SK-N-MC (cell line): ENCODE results near the gene ZFY.
"Not testable (repeated sequence)": the region's sequence is repeated elsewhere in the genome, so short reads cannot be mapped to it uniquely, and the experiment has no call there.

Source experiments
- DNase-seq: peaks from one replicate; pipeline ENCODE4 v3.0.0-alpha.2; 2011; ENCODE audit warnings: low read depth, low spot score
- H3K27ac ChIP-seq: fragments of 200-600 bp; sonication (generic); 2 replicates; pipeline ENCODE4 v1.5.1; 2016; ENCODE audit warnings: mixed run types
- H3K36me3 ChIP-seq: fragments of 200-600 bp; sonication (generic); 2 replicates; pipeline ENCODE4 v1.6.1; 2017; ENCODE audit warnings: antibody characterized with exemption, low read length, mixed read lengths; ENCODE audit not compliant: insufficient read depth
- H3K4me3 ChIP-seq: fragments of 200-600 bp; sonication (generic); 2 replicates; pipeline ENCODE4 v1.5.1; 2016
- H3K9ac ChIP-seq: fragments of 200-600 bp; sonication (generic); 2 replicates; pipeline ENCODE4 v1.8.0; 2017; ENCODE audit warnings: mixed run types, mixed read lengths; ENCODE audit not compliant: insufficient read length
- H3K9me3 ChIP-seq: fragments of 200-600 bp; sonication (generic); 2 replicates; pipeline ENCODE4 v1.6.1; 2017; ENCODE audit warnings: low read depth, mild to moderate bottlenecking, antibody characterized with exemption, low read length, moderate library complexity, mixed read lengths
- EZH2 ChIP-seq: fragments of 200-600 bp; sonication (generic); IDR thresholded peaks from one replicate; pipeline ENCODE4 v1.6.1; 2017; ENCODE audit warnings: antibody characterized with exemption
- FOXP2 ChIP-seq: optimal IDR thresholded peaks from 2 replicates; pipeline ENCODE3; 2011; ENCODE audit warnings: mild to moderate bottlenecking, moderate library complexity; ENCODE audit not compliant: insufficient read depth; ENCODE audit errors: extremely low read length, control extremely low read depth
- POLR2AphosphoS5 ChIP-seq: IDR thresholded peaks from 2 replicates; pipeline ENCODE4 v1.6.1; 2012; ENCODE audit warnings: mild to moderate bottlenecking, low read depth, low read length, borderline replicate concordance

Gene ZFY

GRCh38 chrY:2964814-2965213 lies 29.6 kb downstream of the ZFY start:
- Histone ChIP-seq H3K27ac (no peak overlapping the region), H3K9me3 (no peaks in the 10 kb centered on the region), H3K36me3 (no peaks in the 10 kb centered on the region), H3K9ac (no peak overlapping the region), H3K4me3 (no peak overlapping the region)
- TF ChIP-seq EZH2 = no peak
- no peak for TF ChIP-seq FOXP2
- DNase-seq = no peak

- no peaks in the 10 kb centered on the region for H3K9me3 ChIP-seq
- H3K4me3 ChIP-seq = no peak overlapping the region
- no peak overlapping the region for H3K27ac ChIP-seq
- TF ChIP-seq POLR2AphosphoS5 = no peak
- no peak overlapping the region for H3K9ac ChIP-seq
- no peaks in the 10 kb centered on the region for H3K36me3 ChIP-seq
- DNase-seq = no peak
Observed at GRCh38 chrY:2965629-2966028, 30.4 kb downstream of the ZFY start.

DNA sequence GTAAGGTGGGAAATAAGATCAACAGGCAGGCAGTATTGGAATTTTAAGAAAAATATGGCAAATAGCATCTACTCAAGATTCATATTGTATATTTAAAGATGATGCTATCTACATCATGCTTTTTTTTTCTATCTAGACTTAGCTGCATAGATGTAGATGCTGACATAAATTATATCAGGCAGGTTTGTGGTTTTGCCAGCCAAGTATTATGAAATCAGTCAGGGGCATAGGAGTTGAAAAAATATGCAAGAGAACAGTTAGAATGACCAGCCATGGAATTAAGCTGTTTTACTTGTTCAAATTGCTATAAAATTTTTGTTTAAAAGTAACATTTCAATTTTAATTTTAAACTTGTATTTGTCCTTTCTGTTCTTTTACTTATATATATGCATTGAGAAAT lies 34.4 kb downstream of the ZFY start:
- Histone ChIP-seq H3K9ac (no peak overlapping the region), H3K27ac (no peak overlapping the region), H3K9me3 (no peaks in the 10 kb centered on the region), H3K36me3 (no peaks in the 10 kb centered on the region), H3K4me3 (no peak overlapping the region)
- TF ChIP-seq FOXP2 (no peak), EZH2 (no peak), POLR2AphosphoS5 (no peak)
- no peak for DNase-seq

DNA sequence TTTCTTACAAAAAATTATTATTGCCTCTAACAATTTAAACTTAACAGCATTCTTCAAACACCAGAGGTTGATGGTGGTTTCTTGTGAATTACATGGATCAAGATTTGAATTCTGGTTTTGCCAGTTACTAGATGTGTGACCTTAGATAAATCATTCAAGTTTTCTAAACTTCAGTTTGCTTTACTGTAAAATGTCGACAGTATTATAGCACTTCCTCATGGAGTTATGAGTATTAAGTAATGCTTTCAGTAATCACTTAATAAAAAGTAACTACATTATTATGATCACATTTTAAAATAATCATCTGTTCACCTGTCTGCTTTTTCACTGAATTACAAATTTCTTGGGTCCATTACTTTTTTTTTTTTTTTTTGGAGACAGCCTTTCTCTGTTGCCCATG lies 37.5 kb downstream of the ZFY start:
- H3K4me3 ChIP-seq = no peak overlapping the region
- H3K9ac ChIP-seq = no peak overlapping the region
- no peaks in the 10 kb centered on the region for H3K9me3 ChIP-seq
- TF ChIP-seq EZH2 = no peak
- no peak for TF ChIP-seq POLR2AphosphoS5
- no peak for TF ChIP-seq FOXP2
- no peak for DNase-seq
- no peaks in the 10 kb centered on the region for H3K36me3 ChIP-seq
- H3K27ac ChIP-seq = no peak overlapping the region

- Histone ChIP-seq H3K9me3 (no peaks in the 10 kb centered on the region), H3K27ac (no peak overlapping the region), H3K9ac (no peak overlapping the region)
Observed at GRCh38 chrY:2973110-2973751, 38.0 kb downstream of the ZFY start.

DNA sequence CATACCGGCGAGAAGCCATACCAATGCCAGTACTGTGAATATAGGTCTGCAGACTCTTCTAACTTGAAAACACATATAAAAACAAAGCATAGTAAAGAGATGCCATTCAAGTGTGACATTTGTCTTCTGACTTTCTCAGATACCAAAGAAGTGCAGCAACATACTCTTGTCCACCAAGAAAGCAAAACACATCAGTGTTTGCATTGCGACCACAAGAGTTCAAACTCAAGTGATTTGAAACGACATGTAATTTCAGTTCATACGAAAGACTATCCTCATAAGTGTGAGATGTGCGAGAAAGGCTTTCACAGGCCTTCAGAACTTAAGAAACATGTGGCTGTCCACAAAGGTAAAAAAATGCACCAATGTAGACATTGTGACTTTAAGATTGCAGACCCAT lies 44.1 kb downstream of the ZFY start:
- TF ChIP-seq FOXP2 = no peak
- no peak for TF ChIP-seq EZH2
- TF ChIP-seq POLR2AphosphoS5 = no peak
- H3K36me3 ChIP-seq = no peaks in the 10 kb centered on the region

More at GRCh38 chrY:2973110-2973751, 38.0 kb downstream of the ZFY start:
- Histone ChIP-seq H3K4me3 (no peak overlapping the region), H3K36me3 (no peaks in the 10 kb centered on the region)
- no peak for DNase-seq
- TF ChIP-seq POLR2AphosphoS5 (no peak), EZH2 (no peak), FOXP2 (no peak)

GRCh38 chrY:2984491-2984890 lies 49.3 kb downstream of the ZFY start:
- Histone ChIP-seq H3K36me3 (no peaks in the 10 kb centered on the region), H3K4me3 (no peak overlapping the region), H3K9ac (no peak overlapping the region), H3K27ac (no peak overlapping the region), H3K9me3 (no peaks in the 10 kb centered on the region)
- TF ChIP-seq FOXP2 = no peak
- TF ChIP-seq EZH2 = no peak
- TF ChIP-seq POLR2AphosphoS5 = no peak
- no peak for DNase-seq

More for the DNA sequence above, 44.1 kb downstream of the ZFY start:
- no peak overlapping the region for H3K27ac ChIP-seq
- H3K4me3 ChIP-seq = no peak overlapping the region
- DNase-seq = no peak
- no peak overlapping the region for H3K9ac ChIP-seq
- no peaks in the 10 kb centered on the region for H3K9me3 ChIP-seq

DNA sequence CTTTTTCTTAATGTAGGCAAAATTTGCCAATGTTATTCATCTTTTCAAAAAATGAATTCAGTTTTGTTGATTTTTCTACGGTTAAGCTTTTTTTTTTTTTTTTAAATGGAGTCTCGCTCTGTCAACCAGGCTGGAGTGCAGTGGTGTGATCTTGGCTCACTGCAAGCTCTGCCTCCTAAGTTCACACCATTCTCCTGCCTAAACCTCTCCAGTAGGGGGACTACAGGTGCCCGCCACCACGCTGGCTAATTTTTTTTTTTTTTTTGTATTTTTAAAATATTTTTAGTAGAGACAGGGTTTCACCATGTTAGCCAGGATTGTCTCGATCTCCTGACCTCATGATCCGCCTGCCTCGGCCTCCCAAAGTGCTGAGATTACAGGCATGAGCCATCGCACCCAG lies 52.0 kb downstream of the ZFY start:
- H3K9me3 ChIP-seq, H3K27ac ChIP-seq, H3K4me3 ChIP-seq, H3K9ac ChIP-seq, DNase-seq, H3K36me3 ChIP-seq: not testable (repeated sequence)

- DNase-seq, H3K9me3 ChIP-seq, H3K27ac ChIP-seq, H3K4me3 ChIP-seq, H3K9ac ChIP-seq, H3K36me3 ChIP-seq: not testable (repeated sequence)
Observed at GRCh38 chrY:2997369-2997768, 62.2 kb downstream of the ZFY start.

GRCh38 chrY:3002190-3002589 lies 67.0 kb downstream of the ZFY start:
- DNase-seq = no peak
- H3K36me3 ChIP-seq = no peaks in the 10 kb centered on the region
- no peak overlapping the region for H3K9ac ChIP-seq
- TF ChIP-seq POLR2AphosphoS5 (no peak), FOXP2 (no peak), EZH2 (no peak)
- no peak overlapping the region for H3K4me3 ChIP-seq
- no peaks in the 10 kb centered on the region for H3K9me3 ChIP-seq
- H3K27ac ChIP-seq = no peak overlapping the region
